ENCODE data around the gene CTDNEP1.

DNA sequence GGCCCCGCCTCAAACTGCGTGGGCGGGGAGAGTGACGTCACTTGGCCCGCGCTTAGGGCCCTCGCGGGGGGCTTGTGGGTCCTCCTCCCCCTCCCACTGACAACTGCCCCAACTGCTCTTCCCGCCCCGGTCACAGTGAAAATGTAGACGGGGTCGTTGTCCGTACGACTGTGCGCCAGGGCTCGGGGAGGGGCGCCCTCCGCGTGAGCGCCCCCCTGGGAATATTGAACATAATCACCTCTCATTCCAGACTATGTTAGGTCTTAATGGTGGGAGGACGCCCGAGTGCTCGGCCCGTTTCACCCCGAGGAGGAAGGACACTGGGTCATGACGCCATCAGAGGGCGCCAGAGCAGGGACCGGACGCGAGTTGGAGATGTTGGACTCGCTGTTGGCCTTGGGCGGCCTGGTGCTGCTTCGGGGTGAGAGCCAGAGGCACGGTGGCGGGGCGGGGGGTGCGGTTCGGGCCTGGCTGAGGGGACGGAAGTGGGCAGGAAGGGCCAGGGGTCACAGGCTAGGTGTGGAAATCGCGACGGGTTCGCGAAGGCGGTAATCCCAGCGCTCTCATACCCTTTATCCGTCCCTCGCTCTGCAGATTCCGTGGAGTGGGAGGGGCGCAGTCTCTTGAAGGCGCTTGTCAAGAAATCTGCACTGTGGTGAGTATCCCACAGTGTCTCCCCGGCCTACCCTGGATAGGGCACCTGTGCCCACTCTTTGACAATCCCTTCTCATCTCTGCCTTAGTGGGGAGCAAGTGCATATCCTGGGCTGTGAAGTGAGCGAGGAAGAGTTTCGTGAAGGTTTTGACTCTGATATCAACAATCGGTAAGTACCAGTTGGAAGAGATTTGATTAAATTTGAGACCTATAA, 876 bp upstream of the CTDNEP1 start, which contains the start of gene ELP5:
- TF ChIP-seq, protein P1, sequence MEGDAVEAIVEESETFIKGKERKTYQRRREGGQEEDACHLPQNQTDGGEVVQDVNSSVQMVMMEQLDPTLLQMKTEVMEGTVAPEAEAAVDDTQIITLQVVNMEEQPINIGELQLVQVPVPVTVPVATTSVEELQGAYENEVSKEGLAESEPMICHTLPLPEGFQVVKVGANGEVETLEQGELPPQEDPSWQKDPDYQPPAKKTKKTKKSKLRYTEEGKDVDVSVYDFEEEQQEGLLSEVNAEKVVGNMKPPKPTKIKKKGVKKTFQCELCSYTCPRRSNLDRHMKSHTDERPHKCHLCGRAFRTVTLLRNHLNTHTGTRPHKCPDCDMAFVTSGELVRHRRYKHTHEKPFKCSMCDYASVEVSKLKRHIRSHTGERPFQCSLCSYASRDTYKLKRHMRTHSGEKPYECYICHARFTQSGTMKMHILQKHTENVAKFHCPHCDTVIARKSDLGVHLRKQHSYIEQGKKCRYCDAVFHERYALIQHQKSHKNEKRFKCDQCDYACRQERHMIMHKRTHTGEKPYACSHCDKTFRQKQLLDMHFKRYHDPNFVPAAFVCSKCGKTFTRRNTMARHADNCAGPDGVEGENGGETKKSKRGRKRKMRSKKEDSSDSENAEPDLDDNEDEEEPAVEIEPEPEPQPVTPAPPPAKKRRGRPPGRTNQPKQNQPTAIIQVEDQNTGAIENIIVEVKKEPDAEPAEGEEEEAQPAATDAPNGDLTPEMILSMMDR (IDR thresholded peaks at IDR 0.05; ENCODE audit: low read depth, low read length), result peak; percentile 38
- no peak for TF ChIP-seq EZH2phosphoT487 (IDR thresholded peaks at IDR 0.05; ENCODE audit: low read depth)

All from OCI-LY3 (cell line).